Upper lobe of left lung (tissue), 6 donors: ENCODE data around the gene LYL1. TPM values are rescaled to one million over a fixed set of nuclear protein-coding genes. Genes with fewer than 3 reads are reported as not detected.

ENCODE experiments used
- ATAC-seq, 2 donors: fragments of 200-7000 bp; cut with Tn5 transposase; one replicate each; pipeline ENCODE4 v1.9.1; 2022; ENCODE audit warnings: mild to moderate bottlenecking in 2 of 2, moderate library complexity in 2 of 2; ENCODE audit not compliant: low FRiP score in 2 of 2
- DNase-seq, 2 donors: peaks; one replicate each; pipeline ENCODE4 v3.0.0-alpha.2; 2019 to 2020
- H3K27ac ChIP-seq, 4 donors: fragments of 200-600 bp; sonication (generic); one replicate each; pipeline ENCODE4 v1.5.1; 2016 to 2019
- H3K27me3 ChIP-seq, 4 donors: fragments of 200-600 bp; sonication (generic); one replicate each; pipeline ENCODE4 v1.5.1; 2017 to 2019
- H3K36me3 ChIP-seq, 4 donors: fragments of 200-600 bp; sonication (generic); one replicate each; pipeline ENCODE4 v1.5.1; 2016 to 2019
- H3K4me1 ChIP-seq, 4 donors: fragments of 200-600 bp; sonication (generic); one replicate each; pipeline ENCODE4 v1.5.1; 2018 to 2019
- H3K4me3 ChIP-seq, 4 donors: fragments of 200-600 bp; sonication (generic); one replicate each; pipeline ENCODE4 v1.5.1; 2017 to 2019; ENCODE audit warnings: mild to moderate bottlenecking in 2 of 4, moderate library complexity in 1 of 4
- H3K9me3 ChIP-seq, 4 donors: fragments of 200-600 bp; sonication (generic); one replicate each; pipeline ENCODE4 v1.5.1; 2018 to 2019
- EP300 ChIP-seq, 4 donors: sonication (generic); formaldehyde crosslinking; IDR thresholded peaks; one replicate each; pipeline ENCODE4 v1.5.1; 2017; ENCODE audit warnings: antibody characterized with exemption in 4 of 4, control low read depth in 2 of 4
- POLR2A ChIP-seq, 4 donors: fragments of 450-650 bp; IDR thresholded peaks; one replicate each; pipeline ENCODE4 v1.5.1; 2016 to 2017; ENCODE audit warnings: antibody characterized with exemption in 4 of 4, mild to moderate bottlenecking in 2 of 4
- POLR2AphosphoS5 ChIP-seq, 2 donors: sonication (generic); formaldehyde crosslinking; IDR thresholded peaks; one replicate each; pipeline ENCODE4 v1.5.1; 2017; ENCODE audit warnings: antibody characterized with exemption in 2 of 2
- WGBS, 2 donors: methylation state at CpG; one replicate each; pipeline ENCODE4 v1.1.5; 2017 to 2018; 5-methylcytosine and 5-hydroxymethylcytosine counted together
- total RNA-seq, 6 donors: library from RNA; depleted of rRNA in 4 of 6; stranded (reverse); fragments of >200 nt in 4 of 6; gene quantifications; one replicate each; pipeline versions ENCODE4 v1.1.0 to v1.2.1, GENCODE V29; 2016 to 2021
- TF ChIP-seq, protein P1 (sequence below), 6 experiments: fragments of 450-650 bp in 4 of 6; fragments of 200-600 bp in 2 of 6; sonication (generic) in 2 of 6; IDR thresholded peaks; one replicate each; pipeline ENCODE4 v1.5.1; 2016 to 2019; ENCODE audit warnings: antibody characterized with exemption in 6 of 6
- donor health status: DM: no; HTN: no; CAD: no; lungs with moderate emphysema.
- donor health status: DM: no; HTN: yes; CAD: no; lungs with severe emphysema.

LYL1 gene
- total RNA-seq, 6 donors from 2014 or later = 22.6 to 55.5 (median 31.4) TPM

DNA sequence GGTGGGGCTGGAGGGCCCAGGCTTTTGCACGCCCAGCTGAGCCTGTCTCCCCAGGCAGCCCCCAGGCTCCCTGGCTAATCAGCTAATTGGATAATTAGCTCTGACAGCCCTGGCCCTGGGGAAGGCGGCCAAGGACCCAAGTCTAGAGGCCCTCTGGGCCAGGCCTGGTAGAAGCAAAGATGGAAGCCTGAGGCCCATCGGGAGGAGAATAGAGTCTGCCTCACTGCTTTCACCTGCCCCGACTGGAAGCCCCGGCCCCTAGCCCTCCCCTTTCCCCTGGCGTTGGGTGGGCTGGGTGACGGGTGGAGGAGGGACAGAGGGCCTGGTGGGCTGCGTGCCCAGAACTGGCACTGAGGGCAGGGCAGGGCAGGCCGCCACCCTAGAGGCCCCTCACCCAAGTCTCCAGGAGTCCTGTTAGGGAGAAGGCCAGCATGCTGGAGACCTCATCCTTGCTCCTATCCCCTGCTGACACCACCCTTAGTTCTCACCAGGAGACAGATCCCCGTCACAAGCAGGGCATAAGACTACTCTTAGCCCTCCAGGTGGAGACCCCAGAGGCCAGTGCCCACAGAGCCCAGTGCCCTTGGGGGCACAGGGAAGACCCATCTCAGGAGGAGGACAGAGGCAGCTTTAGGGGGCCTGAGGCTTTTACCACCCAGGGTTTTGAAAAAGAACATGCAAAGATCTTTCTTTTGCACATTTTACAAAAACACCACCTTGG, 12.0 kb downstream of the LYL1 start:
- H3K27me3 ChIP-seq = no peaks in the 10 kb centered on the region
- no peak for DNase-seq
- H3K27ac ChIP-seq = peak overlapping the region in 3 of 4 donors; percentile 56 to 96 (median 62)
- ATAC-seq = no peak
- 79 to 96% methylated on average over 5 to 10 of the region's 10 CpGs for WGBS, 2 donors
- no peak overlapping the region for H3K4me3 ChIP-seq
- TF ChIP-seq POLR2AphosphoS5 (IDR thresholded peaks at IDR 0.05) (no peak), POLR2A (IDR thresholded peaks at IDR 0.05) (no peak), EP300 (IDR thresholded peaks at IDR 0.05) (no peak)
- TF ChIP-seq, protein P1, sequence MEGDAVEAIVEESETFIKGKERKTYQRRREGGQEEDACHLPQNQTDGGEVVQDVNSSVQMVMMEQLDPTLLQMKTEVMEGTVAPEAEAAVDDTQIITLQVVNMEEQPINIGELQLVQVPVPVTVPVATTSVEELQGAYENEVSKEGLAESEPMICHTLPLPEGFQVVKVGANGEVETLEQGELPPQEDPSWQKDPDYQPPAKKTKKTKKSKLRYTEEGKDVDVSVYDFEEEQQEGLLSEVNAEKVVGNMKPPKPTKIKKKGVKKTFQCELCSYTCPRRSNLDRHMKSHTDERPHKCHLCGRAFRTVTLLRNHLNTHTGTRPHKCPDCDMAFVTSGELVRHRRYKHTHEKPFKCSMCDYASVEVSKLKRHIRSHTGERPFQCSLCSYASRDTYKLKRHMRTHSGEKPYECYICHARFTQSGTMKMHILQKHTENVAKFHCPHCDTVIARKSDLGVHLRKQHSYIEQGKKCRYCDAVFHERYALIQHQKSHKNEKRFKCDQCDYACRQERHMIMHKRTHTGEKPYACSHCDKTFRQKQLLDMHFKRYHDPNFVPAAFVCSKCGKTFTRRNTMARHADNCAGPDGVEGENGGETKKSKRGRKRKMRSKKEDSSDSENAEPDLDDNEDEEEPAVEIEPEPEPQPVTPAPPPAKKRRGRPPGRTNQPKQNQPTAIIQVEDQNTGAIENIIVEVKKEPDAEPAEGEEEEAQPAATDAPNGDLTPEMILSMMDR (IDR thresholded peaks at IDR 0.05) = no peak
- H3K36me3 ChIP-seq = peaks cover 0 to 43% (median 20%) of the 10 kb centered on the region in 4 donors
- H3K9me3 ChIP-seq = no peaks in the 10 kb centered on the region
- peaks cover 45 to 68% (median 54%) of the 10 kb centered on the region in 4 donors for H3K4me1 ChIP-seq

DNA sequence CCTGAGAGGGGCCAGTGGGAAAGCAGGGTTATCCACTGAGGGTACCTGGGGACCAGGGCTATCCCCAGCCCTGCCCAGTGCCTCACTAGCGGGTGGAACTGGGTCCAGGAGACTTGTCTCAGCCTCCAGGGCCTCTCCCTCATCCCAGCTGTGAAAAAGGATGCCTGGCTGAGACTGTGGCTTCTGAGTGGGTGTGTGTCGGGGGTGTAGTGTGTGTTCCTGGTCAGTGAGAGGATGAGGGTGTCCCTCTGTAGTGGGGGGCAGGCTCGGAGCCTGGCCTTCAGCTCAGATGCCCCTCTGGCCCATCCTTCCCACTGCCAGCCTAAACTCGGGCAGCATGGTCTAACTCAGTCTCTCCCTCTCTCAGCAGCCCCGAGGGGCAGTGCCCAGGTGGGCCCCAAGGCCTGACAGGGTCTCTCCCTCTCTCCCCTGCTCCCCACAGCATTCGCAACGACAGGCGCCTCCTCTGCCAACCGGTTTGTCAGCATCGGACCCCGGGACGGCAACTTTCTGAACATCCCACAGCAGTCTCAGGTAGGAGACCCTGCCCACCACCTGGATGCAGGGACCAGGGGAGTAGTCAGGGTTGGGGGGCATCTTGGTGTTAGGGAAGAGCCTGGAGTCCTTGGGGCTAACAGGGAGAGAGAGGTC, 12.7 kb downstream of the LYL1 start:
- Histone ChIP-seq H3K27ac (peak overlapping the region in 3 of 4 donors; percentile 56 to 96 (median 62)), H3K9me3 (no peaks in the 10 kb centered on the region), H3K4me1 (peaks cover 45 to 68% (median 54%) of the 10 kb centered on the region in 4 donors), H3K4me3 (no peak overlapping the region), H3K36me3 (peaks cover 0 to 40% (median 16%) of the 10 kb centered on the region in 4 donors), H3K27me3 (no peaks in the 10 kb centered on the region)
- 83 to 85% methylated on average over 11 to 12 of the region's 12 CpGs for WGBS, 2 donors
- no peak for ATAC-seq
- TF ChIP-seq POLR2A (IDR thresholded peaks at IDR 0.05) (no peak), EP300 (IDR thresholded peaks at IDR 0.05) (no peak), POLR2AphosphoS5 (IDR thresholded peaks at IDR 0.05) (no peak)
- TF ChIP-seq, protein P1 (IDR thresholded peaks at IDR 0.05) = no peak
- no peak for DNase-seq

DNA sequence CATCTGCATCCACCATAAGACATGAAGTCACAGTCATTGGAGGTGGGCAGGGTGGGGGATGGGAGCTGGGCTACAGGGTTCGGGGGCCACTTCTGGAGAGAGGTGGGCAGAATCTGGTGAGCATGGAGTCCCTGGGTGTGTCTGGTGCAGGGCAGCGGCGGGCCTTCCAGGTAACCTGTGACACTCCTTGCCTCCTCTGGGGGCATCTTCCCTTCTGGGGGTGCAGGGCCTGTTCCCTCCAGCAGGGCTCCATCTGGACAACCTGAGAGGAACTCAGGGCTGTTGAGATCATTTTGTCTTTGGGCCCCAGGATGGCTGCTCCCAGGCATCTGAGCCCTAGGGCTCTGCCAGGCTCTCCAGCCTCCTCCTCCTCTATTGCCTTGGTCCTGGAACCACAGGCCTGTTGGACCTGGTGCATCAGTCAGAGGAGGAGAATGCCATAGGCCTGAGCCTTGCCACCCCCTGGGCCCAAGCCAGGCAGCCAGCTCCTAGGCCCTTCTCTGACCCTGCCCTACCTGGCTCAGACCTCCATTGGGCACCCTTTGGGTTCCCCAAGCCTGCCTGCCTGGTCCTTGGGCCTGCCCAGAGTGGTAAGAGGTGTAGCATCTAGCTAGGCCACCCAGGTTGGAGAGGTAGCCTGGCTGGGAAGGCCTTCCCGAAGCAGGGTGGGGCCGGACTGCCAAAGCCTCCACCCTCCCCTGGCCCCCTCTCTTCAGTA, 13.4 kb downstream of the LYL1 start:
- ATAC-seq (no peak), DNase-seq (no peak)
- Histone ChIP-seq H3K4me1 (peaks cover 39 to 62% (median 48%) of the 10 kb centered on the region in 4 donors), H3K27me3 (no peaks in the 10 kb centered on the region), H3K9me3 (no peaks in the 10 kb centered on the region), H3K4me3 (no peak overlapping the region), H3K36me3 (peaks cover 0 to 39% (median 13%) of the 10 kb centered on the region in 4 donors), H3K27ac (peak overlapping the region in 3 of 4 donors; percentile 56 to 96 (median 62))
- WGBS, 2 donors = 81 to 87% methylated on average over 3 of the region's 5 CpGs
- TF ChIP-seq, protein P1 (IDR thresholded peaks at IDR 0.05) = peak in 1 of 6 experiments; percentile 35
- TF ChIP-seq POLR2A (IDR thresholded peaks at IDR 0.05) = no peak

DNA sequence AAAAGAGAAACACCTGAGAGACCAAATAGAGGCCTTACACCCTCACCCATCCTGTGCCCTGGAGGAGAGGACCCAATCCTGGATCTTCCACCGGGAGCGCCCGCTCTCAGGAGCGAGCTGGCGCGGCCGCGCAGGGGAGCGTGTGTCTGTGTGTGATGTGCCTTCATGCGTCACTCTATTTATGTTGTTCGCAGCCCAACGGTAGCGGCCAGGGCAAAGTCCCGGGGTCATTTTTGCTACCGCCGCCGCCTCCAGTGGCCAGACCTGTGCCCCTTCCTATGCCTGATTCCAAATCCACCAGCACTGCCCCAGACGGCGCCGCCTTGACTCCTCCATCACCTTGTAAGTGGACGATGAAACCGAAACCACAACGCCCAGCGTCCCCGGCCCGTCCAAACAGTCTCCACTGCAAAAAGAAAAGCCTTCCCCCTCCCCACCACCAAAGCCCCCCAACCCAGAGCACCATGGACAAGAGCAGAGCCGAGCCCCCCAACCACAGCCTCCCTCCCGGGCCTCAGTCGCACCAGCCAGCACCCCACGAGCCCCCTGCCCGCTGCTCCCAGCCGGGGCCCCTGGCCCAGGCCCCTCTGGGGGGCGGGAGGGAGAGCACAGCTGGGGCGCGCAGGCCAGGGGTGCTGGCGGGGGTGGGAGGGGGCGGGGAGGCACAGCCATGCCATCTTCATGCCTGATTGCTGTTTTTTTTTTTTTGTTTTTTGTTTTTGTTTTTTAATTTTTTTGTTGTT, 14.7 kb downstream of the LYL1 start:
- no peak overlapping the region for H3K27ac ChIP-seq
- H3K27me3 ChIP-seq = no peaks in the 10 kb centered on the region
- H3K4me1 ChIP-seq = peaks cover 30 to 49% (median 36%) of the 10 kb centered on the region in 4 donors
- peaks cover 0 to 53% (median 21%) of the 10 kb centered on the region in 4 donors for H3K36me3 ChIP-seq
- ATAC-seq (no peak), DNase-seq (no peak)
- TF ChIP-seq EP300 (IDR thresholded peaks at IDR 0.05) (no peak), POLR2A (IDR thresholded peaks at IDR 0.05) (no peak), POLR2AphosphoS5 (IDR thresholded peaks at IDR 0.05) (no peak)
- TF ChIP-seq, protein P1 (IDR thresholded peaks at IDR 0.05) = no peak
- H3K4me3 ChIP-seq = no peak overlapping the region
- WGBS, 2 donors = 89 to 93% methylated on average over 31 to 35 of the region's 37 CpGs
- H3K9me3 ChIP-seq = no peaks in the 10 kb centered on the region
